GM12878 (cell line): Measurements from ENCODE around the gene NKD1. TPM values are rescaled to one million over a fixed set of nuclear protein-coding genes. Genes with fewer than 3 reads are reported as not detected.

ENCODE experiments used
- CBFB ChIP-seq: IDR thresholded peaks from 2 replicates; pipeline ENCODE4 v1.6.1; 2016; ENCODE audit warnings: antibody characterized with exemption, low read depth
- CBX5 ChIP-seq: sonication (generic); IDR thresholded peaks from 2 replicates; pipeline ENCODE4 v1.6.1; 2016; ENCODE audit warnings: low read depth, moderate library complexity, mild to moderate bottlenecking, inconsistent platforms
- CREB1 ChIP-seq: IDR thresholded peaks from 2 replicates; pipeline ENCODE4 v1.6.1; 2012; ENCODE audit warnings: low read depth, mild to moderate bottlenecking, inconsistent platforms
- DPF2 ChIP-seq: fragments of 450-650 bp; IDR thresholded peaks from 2 replicates; pipeline ENCODE4 v1.6.1; 2017; ENCODE audit warnings: mild to moderate bottlenecking
- EGR1 ChIP-seq, 2 experiments: IDR thresholded peaks; 1 replicate in 1 of 2; 2 replicates in 1 of 2; pipeline ENCODE4 v1.6.1; 2011 to 2012; ENCODE audit warnings: low read depth in 2 of 2, low read length in 2 of 2, borderline replicate concordance in 1 of 2, mild to moderate bottlenecking in 1 of 2, moderate library complexity in 1 of 2
- EP300 ChIP-seq, 2 experiments: fragments of 150-350 bp in 1 of 2; IDR thresholded peaks; 2 replicates each; pipeline ENCODE4 v1.6.1; 2011 to 2012; ENCODE audit warnings: low read depth in 2 of 2, low read length in 2 of 2, borderline replicate concordance in 1 of 2, improper control_type of control experiment in 1 of 2, inconsistent platforms in 1 of 2; ENCODE audit not compliant: control insufficient read depth in 1 of 2
- ETV6 ChIP-seq, 2 experiments: fragments of 450-650 bp in 1 of 2; IDR thresholded peaks in 1 of 2; conservative IDR thresholded peaks in 1 of 2; 2 replicates each; pipeline ENCODE4 v1.6.1; 2014; ENCODE audit warnings: antibody characterized with exemption in 1 of 2, borderline replicate concordance in 1 of 2, low read depth in 1 of 2, mild to moderate bottlenecking in 1 of 2, moderate library complexity in 1 of 2
- LARP7 ChIP-seq: fragments of 450-650 bp; IDR thresholded peaks from 2 replicates; pipeline ENCODE4 v1.6.1; 2017; ENCODE audit warnings: mild to moderate bottlenecking
- MTA2 ChIP-seq: fragments of 450-650 bp; IDR thresholded peaks from 2 replicates; pipeline ENCODE4 v1.6.1; 2016; ENCODE audit warnings: low read depth, mild to moderate bottlenecking, moderate library complexity
- NBN ChIP-seq: fragments of 450-650 bp; IDR thresholded peaks from 2 replicates; pipeline ENCODE4 v1.6.1; 2016
- NR2C1 ChIP-seq: fragments of 450-650 bp; IDR thresholded peaks from 2 replicates; pipeline ENCODE4 v1.6.1; 2017; ENCODE audit warnings: antibody characterized with exemption, mild to moderate bottlenecking, moderate library complexity
- RAD51 ChIP-seq: fragments of 450-650 bp; IDR thresholded peaks from 2 replicates; pipeline ENCODE4 v1.6.1; 2016; ENCODE audit warnings: moderate library complexity, mild to moderate bottlenecking, inconsistent platforms
- STAT1 ChIP-seq: fragments of 450-650 bp; conservative IDR thresholded peaks from 2 replicates; pipeline ENCODE4 v1.6.1; 2014; ENCODE audit warnings: antibody characterized with exemption, mild to moderate bottlenecking
- ZNF207 ChIP-seq: fragments of 450-650 bp; IDR thresholded peaks from 2 replicates; pipeline ENCODE4 v1.6.1; 2014; ENCODE audit warnings: antibody characterized with exemption, mild to moderate bottlenecking, borderline replicate concordance
- polyA plus RNA-seq, 11 experiments: library from polyadenylated mRNA; depleted of rRNA in 4 of 11; unstranded in 6 of 11; stranded (reverse) in 5 of 11; fragments of >200 nt; fragmentation: Nextera tagmentation in 4 of 11; fragmentation: Illumina TruSeq in 1 of 11; extraction: Ambion mirVana in 4 of 11; extraction: Trizol in 1 of 11; gene quantifications; 1 replicate in 1 of 11; 2 replicates in 10 of 11; pipeline versions ENCODE4 v1.2.1 to v1.2.3, GENCODE V29; 2011 to 2016; ENCODE audit warnings: inconsistent platforms in 2 of 11, missing spikeins in 2 of 11, low read depth in 1 of 11
- total RNA-seq, 4 experiments: library from RNA; depleted of rRNA in 3 of 4; stranded (reverse); fragments of >200 nt in 3 of 4; fragmentation: Illumina TruSeq in 1 of 4; extraction: Trizol in 1 of 4; gene quantifications; 2 replicates each; pipeline versions ENCODE4 v1.2.1 to v1.2.3, GENCODE V29; 2013 to 2021
- TF ChIP-seq, protein P1 (sequence below): fragments of 450-650 bp; IDR thresholded peaks from 2 replicates; pipeline ENCODE4 v1.6.1; 2016; ENCODE audit warnings: mild to moderate bottlenecking
- TF ChIP-seq, protein P2 (sequence below): fragments of 450-650 bp; IDR thresholded peaks from 2 replicates; pipeline ENCODE4 v1.6.1; 2017; ENCODE audit warnings: mild to moderate bottlenecking
- TF ChIP-seq, protein P3 (sequence below): fragments of 450-650 bp; IDR thresholded peaks from 2 replicates; pipeline ENCODE4 v1.6.1; 2017; ENCODE audit warnings: mild to moderate bottlenecking, moderate library complexity
- TF ChIP-seq, protein P4 (sequence below): fragments of 450-650 bp; IDR thresholded peaks from 2 replicates; pipeline ENCODE4 v1.6.1; 2014; ENCODE audit warnings: mild to moderate bottlenecking
- TF ChIP-seq, protein P5 (sequence below): IDR thresholded peaks from 2 replicates; pipeline ENCODE4 v1.6.1; 2012; ENCODE audit warnings: low read length, inconsistent platforms

The NKD1 gene
- total and polyA plus RNA-seq, 10 of the 15 experiments (the other 5 are each of a cell fraction or from before 2014, with no cell fraction given) = under 0.01 to 0.49 (median 0.04) TPM; not detected in 2

DNA sequence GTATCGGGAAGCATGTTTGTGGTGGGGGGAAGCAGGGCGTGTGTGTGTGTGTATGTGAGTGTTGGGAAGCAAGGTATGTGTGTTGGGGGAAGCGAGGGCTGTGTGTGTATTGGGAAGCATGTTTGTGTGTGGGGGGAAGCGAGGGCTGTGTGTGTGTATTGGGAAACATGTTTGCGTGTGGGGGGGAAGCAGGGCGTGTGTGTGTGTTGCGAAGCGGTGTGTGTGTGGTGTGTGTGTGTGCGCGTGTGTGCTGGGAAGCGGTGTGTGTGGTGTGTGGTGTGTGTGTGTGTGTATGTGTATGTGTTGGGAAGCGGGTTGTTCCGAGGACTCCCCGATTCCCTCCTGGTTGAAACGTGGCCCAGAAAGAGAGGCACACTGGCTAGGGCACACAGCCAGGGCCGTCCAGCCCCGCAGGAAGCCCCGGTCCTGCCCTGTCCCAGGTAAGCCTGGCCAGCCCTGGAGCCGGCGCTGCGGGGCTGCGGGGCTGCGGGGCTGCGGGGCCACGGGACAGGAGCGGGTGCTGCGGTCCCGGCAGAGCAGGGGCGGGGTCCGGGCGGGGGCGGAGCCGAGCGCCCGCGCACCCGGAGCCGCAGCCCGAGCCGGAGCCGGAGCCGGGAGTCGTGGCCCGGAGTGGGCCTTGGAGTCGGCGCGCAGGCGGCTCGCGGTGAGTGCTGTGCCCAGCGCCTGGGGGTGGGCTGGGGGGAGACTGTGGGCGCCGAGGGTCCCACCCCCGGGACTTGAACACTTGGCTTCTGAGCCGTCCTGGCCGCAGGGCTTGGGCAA is 145.0 kb downstream of the NKD1 start, which contains the start of gene NOD2 (continued):
- TF ChIP-seq, protein P1, sequence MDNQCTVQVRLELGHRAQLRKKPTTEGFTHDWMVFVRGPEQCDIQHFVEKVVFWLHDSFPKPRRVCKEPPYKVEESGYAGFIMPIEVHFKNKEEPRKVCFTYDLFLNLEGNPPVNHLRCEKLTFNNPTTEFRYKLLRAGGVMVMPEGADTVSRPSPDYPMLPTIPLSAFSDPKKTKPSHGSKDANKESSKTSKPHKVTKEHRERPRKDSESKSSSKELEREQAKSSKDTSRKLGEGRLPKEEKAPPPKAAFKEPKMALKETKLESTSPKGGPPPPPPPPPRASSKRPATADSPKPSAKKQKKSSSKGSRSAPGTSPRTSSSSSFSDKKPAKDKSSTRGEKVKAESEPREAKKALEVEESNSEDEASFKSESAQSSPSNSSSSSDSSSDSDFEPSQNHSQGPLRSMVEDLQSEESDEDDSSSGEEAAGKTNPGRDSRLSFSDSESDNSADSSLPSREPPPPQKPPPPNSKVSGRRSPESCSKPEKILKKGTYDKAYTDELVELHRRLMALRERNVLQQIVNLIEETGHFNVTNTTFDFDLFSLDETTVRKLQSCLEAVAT = peak; percentile 98
- TF ChIP-seq ETV6 (conservative IDR thresholded peaks at IDR 0.05 in 1 of 2, IDR thresholded peaks at IDR 0.05 in 1 of 2; ENCODE audit: borderline replicate concordance in 1 of 2, low read depth in 1 of 2) (no peak), STAT1 (no peak), DPF2 (0 out of 2 replicates have a peak, but pooled peaks have one; percentile 42), MTA2 (peak; percentile 29; the same call in 1 of the 2 replicates), RAD51 (no peak), CREB1 (no peak), CBFB (no peak), EP300 (IDR thresholded peaks at IDR 0.05; ENCODE audit: borderline replicate concordance in 1 of 2, control insufficient read depth in 1 of 2, low read depth in 2 of 2, low read length in 2 of 2) (no peak), CBX5 (no peak), NR2C1 (no peak), EGR1 (IDR thresholded peaks at IDR 0.05; ENCODE audit: borderline replicate concordance in 1 of 2, low read depth in 2 of 2, low read length in 2 of 2) (peak in 1 of 2 experiments; percentile 75; a peak in 2 of 3 replicates), LARP7 (peak; percentile 33; the same call in 1 of the 2 replicates), ZNF207 (no peak), NBN (peak; percentile 68)
- TF ChIP-seq, protein P2, sequence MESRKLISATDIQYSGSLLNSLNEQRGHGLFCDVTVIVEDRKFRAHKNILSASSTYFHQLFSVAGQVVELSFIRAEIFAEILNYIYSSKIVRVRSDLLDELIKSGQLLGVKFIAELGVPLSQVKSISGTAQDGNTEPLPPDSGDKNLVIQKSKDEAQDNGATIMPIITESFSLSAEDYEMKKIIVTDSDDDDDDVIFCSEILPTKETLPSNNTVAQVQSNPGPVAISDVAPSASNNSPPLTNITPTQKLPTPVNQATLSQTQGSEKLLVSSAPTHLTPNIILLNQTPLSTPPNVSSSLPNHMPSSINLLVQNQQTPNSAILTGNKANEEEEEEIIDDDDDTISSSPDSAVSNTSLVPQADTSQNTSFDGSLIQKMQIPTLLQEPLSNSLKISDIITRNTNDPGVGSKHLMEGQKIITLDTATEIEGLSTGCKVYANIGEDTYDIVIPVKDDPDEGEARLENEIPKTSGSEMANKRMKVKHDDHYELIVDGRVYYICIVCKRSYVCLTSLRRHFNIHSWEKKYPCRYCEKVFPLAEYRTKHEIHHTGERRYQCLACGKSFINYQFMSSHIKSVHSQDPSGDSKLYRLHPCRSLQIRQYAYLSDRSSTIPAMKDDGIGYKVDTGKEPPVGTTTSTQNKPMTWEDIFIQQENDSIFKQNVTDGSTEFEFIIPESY = peak; percentile 90
- TF ChIP-seq, protein P3, sequence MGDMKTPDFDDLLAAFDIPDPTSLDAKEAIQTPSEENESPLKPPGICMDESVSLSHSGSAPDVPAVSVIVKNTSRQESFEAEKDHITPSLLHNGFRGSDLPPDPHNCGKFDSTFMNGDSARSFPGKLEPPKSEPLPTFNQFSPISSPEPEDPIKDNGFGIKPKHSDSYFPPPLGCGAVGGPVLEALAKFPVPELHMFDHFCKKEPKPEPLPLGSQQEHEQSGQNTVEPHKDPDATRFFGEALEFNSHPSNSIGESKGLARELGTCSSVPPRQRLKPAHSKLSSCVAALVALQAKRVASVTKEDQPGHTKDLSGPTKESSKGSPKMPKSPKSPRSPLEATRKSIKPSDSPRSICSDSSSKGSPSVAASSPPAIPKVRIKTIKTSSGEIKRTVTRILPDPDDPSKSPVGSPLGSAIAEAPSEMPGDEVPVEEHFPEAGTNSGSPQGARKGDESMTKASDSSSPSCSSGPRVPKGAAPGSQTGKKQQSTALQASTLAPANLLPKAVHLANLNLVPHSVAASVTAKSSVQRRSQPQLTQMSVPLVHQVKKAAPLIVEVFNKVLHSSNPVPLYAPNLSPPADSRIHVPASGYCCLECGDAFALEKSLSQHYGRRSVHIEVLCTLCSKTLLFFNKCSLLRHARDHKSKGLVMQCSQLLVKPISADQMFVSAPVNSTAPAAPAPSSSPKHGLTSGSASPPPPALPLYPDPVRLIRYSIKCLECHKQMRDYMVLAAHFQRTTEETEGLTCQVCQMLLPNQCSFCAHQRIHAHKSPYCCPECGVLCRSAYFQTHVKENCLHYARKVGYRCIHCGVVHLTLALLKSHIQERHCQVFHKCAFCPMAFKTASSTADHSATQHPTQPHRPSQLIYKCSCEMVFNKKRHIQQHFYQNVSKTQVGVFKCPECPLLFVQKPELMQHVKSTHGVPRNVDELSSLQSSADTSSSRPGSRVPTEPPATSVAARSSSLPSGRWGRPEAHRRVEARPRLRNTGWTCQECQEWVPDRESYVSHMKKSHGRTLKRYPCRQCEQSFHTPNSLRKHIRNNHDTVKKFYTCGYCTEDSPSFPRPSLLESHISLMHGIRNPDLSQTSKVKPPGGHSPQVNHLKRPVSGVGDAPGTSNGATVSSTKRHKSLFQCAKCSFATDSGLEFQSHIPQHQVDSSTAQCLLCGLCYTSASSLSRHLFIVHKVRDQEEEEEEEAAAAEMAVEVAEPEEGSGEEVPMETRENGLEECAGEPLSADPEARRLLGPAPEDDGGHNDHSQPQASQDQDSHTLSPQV = no peak
- TF ChIP-seq, protein P4, sequence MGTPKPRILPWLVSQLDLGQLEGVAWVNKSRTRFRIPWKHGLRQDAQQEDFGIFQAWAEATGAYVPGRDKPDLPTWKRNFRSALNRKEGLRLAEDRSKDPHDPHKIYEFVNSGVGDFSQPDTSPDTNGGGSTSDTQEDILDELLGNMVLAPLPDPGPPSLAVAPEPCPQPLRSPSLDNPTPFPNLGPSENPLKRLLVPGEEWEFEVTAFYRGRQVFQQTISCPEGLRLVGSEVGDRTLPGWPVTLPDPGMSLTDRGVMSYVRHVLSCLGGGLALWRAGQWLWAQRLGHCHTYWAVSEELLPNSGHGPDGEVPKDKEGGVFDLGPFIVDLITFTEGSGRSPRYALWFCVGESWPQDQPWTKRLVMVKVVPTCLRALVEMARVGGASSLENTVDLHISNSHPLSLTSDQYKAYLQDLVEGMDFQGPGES = no peak
- TF ChIP-seq, protein P5, sequence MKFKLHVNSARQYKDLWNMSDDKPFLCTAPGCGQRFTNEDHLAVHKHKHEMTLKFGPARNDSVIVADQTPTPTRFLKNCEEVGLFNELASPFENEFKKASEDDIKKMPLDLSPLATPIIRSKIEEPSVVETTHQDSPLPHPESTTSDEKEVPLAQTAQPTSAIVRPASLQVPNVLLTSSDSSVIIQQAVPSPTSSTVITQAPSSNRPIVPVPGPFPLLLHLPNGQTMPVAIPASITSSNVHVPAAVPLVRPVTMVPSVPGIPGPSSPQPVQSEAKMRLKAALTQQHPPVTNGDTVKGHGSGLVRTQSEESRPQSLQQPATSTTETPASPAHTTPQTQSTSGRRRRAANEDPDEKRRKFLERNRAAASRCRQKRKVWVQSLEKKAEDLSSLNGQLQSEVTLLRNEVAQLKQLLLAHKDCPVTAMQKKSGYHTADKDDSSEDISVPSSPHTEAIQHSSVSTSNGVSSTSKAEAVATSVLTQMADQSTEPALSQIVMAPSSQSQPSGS = no peak
